ENCODE results near the gene TRAM2.

The TRAM2 gene

DNA sequence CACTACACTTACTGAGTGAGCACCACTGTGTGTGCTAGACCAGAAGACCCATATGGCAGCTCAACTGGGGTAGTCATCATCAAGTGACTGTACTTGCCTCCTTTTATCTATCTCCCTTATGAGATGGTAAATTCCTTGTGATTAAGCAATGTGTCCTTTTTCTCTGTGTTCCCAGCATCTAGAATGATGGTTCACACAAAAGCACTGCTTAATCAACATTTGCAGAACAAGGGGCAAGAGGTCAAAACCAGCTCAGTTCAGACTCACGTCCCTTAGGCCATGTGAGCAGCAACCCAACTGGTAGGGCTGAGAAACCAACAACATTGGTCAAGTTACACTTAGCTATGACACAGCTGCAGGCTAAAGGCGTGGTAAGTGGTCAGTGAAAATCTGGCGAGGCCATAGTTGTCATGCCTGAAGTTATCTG lies 10.0 kb downstream of the TRAM2 start:
- no peak for DNase-seq (ENCODE audit: low read depth)

DNA sequence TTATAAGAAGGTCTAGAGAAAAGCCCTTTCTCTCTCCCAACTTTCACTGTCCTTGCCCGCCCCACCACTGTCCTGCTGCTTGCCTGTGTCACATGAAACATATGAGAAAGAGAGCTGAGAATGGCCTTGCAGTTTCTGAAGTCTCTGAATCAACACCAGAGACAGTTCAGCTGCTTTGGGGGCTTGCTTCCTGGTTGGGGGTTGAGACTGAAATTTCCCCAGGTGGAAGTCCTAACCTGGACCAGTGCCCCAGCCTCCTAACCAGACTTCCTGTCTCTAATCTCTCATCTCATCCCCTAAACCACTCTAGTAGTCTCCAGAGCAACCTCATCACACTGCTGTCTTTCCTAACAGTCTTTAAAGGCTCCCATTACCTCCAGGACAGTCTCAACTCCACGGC lies 10.7 kb downstream of the TRAM2 start:
- DNase-seq (ENCODE audit: low read depth), result no peak

DNA sequence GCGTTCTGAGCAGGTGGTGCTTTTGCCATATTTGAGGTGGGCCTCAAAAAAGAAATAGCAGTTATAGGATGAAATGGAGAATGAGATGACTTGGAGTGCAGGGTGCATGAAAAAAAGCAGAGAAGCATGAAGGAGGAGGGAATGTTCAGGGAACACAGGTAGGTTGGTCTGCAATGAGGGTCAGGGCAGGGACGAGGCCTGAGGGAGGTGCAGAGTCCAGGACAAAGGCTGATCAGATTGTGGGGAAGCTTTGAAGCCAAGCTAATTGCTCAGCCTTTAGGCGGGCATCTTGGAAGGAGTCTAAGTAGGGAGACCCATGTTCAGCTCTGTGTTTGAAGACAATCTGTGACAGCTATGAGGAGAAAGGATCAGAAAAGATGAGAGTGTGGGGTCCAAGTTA lies 12.0 kb downstream of the TRAM2 start:
- no peak for DNase-seq (ENCODE audit: low read depth)

DNA sequence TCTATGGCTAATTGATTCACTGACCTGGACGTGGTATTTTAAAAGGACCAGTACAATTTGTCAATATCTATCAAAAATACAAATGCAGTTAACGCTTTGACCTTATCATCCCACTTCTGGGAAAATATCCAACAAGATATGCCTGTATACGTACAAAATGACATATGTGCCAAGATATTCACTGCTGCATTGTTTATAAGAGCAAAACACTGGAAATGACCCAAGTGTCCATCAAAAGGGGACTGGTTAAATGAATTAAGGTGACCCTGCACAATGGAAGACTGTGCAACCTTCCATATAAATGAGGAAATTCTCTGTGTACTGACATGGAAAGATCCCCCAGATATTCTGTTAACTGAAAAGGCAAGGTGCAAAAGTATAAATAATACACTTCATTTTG lies 13.9 kb downstream of the TRAM2 start:
- DNase-seq (ENCODE audit: low read depth), result no peak

DNA sequence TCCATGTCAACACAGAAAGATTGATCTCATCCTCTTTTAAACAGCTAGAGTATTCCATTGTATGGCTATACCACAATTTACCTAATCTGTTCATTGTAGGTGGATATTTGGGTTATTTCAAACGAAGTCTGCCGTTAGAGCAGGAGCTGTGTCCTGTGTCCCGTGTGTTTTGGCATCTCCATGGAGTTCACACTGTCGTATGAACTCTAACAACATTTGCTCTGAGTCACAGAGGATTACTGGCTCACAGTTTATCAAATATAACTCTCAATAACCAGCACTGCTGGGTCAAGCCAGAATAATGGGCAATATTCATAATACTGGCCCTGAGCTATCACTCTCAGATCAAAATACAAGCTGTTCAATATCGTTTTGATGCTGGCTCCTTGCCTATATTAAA lies 16.4 kb downstream of the TRAM2 start:
- no peak for DNase-seq (ENCODE audit: low read depth)

DNA sequence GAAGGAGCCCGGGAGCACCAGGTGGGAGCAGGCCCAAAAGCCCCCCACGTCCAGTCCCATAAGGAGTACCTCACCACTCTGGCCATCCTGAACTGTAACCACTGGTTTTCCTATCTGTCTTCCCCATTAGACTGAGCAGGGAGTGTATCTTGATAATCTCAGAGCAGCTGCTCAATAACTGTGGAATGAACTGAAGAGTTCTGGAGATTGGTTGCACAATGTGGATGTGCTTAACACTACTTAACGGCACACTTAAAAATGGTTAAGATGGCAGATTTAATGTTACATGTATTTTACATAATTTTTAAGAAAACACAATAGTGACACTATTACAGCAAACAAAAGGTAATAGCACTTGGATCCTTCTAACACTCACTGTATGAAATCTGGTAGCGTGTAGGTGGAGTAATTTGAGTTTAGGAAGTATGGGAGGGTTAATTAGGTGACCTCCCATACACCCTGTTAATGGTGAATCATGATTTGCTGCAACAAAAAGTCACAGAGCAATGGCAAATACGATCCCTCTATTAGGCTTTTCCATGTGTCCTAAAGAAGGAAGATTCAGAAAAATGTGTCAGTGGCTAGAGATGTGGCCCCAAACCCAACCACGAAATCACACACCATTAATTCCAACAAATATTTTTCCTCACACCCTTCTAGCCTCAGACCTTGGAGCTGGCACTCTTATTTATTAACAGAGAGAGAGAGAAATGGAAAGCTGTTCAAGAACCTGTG lies 18.4 kb downstream of the TRAM2 start:
- DNase-seq (ENCODE audit: low read depth), result no peak

DNA sequence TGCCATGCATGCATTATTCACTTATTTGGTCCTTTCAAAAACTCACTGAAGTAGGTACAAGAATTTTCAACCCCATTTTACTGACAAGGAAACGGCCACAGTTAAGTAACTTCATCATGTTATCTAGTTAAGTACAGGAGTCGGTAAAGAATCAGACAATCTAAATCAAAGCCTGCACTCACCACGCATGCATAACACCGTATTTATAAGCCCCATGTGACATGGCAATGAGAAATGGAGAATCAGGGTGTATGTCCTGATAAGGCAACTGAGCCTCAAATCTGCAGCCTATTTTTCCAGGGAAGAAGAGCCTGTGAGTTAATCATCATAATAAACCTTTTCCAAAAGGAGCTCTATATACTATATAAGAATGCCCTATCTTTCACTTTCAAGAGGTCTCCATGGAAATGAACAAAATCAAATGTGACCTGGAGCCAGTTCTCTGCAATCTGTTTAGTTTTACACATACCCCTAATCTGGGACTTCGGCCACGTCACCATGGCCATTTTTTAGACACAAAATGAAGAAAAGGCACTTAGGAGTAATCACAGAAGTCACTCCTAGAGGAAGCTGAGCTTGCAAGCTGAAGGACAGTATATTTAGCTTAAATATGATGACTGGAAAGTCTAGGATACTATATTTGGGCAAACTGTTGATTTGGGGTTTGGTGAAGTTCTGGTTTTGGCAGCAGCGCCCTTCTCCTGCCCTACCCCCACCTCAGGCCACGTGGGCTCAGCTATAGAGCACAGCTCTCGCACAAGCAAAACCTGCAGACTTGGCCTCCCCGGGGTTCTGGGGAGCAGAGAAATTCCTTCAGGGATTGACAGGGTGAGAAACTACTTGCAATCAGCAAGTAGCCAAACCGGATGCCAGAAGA lies 19.2 kb downstream of the TRAM2 start:
- no peak for DNase-seq (ENCODE audit: low read depth)

DNA sequence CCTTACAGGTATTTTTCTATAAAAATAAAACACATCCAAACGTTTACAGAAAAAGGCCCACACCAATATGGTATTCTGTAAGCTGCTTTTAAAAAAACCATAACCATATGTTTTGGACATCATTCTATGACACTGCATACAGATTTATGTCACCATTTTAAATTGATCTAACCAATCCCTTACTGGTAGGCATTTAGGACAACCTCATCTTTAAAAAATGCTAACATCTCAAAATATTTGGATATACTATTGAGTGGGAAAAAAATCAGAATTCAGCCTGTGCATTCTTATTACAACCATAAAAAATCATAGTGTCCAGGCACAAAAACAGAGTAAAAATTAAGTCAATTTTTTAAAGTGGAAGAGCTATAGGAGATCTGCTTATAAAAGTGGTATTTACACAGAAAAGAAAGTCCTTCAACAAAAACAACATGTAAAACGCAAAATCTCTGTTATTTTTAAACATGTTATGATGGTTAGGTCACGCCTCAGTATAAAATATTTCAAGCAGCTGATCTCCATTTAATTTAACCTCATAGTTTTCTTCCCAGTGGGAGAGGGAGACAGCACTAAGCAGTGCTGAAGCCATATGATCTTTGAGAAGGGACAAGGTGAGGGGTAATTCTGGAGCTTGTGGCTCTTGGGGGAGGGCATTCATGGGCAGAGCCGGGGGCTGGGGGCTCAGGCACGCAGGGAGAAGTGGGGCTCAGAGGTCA lies 21.2 kb downstream of the TRAM2 start:
- DNase-seq (ENCODE audit: low read depth), result no peak

DNA sequence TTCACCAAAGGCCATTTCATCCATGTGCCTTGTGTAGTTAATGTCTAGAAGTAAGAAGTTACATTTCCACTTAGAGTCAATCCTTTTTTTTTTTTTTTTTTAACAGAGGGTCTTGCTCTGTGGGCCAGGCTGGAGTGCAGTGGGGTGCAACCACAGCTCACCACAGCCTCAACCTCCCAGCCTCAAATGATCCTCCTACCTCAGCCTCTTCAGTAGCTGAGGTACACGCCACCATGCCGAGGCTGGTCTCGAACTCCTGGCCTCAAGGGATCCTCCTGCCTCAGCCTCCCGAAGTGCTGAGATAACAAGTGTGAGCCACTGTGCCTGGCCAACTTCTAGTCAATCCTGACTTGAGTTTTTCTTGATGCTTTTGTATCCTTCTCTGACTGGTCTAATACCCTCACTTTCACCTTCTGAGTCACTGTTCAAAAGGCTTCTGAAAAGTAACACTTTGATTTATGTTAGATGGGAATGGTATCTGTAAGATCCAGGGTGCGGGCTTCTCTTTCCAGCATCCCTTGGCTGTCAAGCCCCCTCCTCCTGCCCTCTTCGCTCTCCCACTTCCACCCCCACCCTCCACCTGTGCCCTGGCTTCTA lies 22.1 kb downstream of the TRAM2 start:
- DNase-seq (ENCODE audit: low read depth), result no peak

DNA sequence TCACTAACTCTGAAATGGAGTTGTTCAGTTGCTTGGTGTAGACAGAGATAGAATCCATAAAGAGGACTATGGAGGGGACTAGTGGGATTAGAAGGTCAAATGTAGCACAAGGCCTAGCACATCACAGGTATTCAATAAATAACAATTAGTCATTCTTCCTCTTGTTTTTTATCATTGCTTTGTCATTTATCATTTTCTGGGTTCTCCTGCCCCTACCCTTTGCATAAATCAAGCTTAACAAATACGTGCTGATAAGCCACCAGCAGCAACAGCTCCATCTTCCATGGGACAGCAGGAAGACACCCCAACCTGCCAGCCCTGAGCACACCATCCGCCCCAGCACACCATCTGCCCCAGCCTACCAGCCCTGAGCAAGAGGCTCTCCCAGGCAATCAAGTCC lies 23.1 kb downstream of the TRAM2 start:
- DNase-seq (ENCODE audit: low read depth), result no peak

DNA sequence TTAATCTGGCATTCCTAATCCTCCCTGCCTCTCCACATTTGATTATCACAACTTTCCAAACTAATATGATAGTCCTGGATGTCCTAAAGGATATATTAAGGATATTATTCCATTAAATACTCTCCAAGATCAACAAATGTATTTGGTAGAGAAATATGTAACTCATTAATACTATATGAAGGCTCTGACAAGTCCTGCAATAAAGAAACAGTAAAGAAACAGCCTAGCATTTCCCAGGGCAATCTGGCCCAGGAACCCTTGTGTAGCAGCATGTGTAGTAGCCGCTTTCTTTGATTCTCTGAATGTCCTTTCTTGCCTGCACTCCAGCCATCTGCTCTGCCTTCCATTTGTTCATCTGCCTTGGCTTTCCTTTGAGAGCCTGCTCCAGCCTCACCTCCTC lies 23.7 kb downstream of the TRAM2 start:
- DNase-seq (ENCODE audit: low read depth), result no peak

DNA sequence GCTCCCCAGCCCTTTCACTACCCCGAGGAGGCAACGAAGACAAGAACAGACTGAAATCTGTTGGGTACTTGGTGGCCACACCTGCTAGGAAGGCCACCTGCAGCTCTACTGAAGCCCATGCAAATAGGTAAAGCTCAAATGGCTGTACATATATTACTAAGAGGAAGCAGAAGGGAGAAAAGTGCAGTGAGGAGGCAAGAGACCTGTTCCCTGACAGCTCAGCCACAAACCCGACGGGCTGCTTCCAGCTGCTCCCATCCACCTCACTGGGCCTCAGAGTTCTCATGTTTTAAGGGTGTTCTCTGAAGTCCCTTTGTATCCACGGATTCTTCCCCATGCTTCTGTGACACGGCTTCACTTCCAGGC lies 24.6 kb downstream of the TRAM2 start:
- no peak for DNase-seq (ENCODE audit: low read depth)

DNA sequence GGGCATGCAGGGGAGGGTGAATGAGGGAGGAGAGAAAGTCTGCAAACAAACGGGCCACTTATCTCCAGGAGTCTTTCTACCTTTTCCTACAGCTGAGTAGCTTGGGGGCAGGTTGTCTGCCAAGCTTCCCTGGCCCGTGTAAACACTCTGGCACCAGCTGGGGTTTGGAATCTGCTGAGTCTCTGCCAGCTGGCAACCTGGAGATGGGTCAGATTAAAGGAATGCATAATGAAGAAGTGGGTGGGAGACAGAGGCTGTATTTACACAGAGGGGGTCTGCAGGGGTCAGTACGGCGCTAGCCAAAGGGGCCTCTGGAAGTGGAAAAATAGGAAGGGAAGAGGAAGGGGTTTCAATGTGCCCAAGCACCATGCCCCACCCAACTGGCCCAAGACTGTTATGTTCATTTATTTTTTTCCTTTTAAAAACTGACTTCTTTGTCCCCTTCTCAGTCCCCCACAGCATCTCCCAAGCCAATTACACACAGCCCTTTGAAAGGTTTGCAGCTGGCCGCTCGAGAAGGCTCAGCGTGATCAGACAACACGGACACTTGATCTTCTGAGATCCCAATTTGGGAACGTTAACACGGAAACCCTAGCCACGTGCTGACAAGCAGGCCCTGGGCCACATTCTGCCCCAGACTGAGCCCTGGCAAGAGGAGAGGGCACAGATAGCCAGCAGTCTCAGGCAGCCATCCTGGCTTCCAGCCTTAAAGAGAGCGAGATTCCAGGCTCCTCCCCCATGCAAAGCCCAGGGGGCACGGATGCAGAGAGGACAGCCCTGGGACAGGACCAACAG lies 25.2 kb downstream of the TRAM2 start:
- DNase-seq (ENCODE audit: low read depth), result no peak

DNA sequence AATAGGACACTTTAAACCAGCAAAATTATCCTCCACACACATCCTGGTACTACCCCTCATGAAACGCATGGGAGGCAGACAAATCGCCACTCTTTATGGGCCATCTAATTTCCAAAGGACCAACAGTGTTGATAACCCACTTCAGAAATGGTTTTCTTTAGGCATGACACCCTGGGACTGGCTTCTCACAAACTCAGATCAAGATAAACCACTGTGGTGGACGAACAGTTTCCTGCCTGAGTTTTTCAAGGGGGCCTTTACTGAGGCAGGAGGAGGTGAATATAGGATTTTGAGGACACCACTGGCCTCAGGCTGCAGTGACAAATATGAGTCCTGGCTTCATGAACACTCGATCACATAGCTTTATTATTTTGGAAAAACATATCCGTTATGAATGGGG lies 26.0 kb downstream of the TRAM2 start:
- DNase-seq (ENCODE audit: low read depth), result no peak

DNA sequence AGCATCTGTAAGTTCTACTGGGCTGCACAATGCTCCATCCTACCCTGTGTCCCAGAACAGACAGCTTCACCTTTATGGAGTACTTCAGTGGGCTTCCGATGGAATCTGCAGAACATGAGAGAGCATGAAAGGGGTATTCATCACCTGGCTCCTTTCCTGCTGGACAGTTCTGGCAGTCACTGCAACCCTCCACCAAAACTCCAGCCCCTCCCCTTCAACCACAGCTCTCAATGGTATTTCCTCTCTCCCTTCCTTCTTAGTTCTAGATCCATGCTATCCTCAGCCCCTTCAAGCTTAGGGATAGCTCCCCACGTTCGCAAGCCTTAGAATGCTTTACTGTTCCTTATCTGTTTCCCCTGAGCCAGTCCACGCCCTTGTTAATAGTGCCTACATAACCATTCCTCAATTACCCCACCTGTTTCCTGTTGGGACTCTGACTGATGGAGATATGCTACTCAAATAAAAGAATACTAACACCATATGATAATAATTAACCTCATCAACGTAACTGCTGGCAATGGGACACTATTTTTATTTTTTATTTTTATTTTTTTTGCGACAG lies 26.8 kb downstream of the TRAM2 start:
- no peak for DNase-seq (ENCODE audit: low read depth)

DNA sequence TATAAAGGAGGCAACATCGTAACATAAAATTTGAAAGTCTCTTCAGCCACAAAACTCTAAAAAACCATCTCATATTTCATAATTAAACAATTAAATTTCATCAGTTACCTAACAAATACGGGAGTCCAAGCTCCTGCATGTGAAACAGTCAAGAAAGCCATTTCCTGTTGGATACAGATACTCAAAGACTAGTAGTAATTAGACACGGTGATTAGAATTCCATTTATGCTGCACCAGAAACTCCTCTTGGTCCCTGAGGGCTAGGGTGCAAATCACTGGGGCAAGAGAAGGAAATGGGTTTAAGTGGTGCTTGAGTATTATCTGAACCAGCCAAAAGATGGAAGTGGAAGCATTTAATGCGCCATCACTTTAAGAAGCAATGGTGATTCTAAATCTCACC lies 27.4 kb downstream of the TRAM2 start:
- no peak for DNase-seq (ENCODE audit: low read depth)

DNA sequence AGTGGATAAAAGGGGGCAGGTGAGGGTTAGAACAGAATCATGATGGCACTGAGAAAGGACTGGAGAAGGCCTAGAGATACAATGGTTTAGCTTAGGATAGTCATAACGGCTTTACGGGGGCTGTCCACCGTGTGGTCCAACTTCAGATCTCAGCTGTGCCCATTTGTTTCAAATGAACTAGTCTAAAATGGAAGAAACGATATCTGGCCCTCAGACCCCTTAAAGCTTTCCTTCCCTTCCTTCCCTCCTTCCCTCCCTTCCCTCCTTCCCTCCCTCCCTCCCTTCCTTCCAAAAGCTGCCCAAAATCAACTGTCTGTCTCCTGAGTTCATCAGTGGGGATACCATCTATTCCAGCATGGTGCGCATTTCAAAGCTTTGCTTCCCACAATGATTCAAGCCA lies 27.9 kb downstream of the TRAM2 start:
- DNase-seq (ENCODE audit: low read depth), result no peak

DNA sequence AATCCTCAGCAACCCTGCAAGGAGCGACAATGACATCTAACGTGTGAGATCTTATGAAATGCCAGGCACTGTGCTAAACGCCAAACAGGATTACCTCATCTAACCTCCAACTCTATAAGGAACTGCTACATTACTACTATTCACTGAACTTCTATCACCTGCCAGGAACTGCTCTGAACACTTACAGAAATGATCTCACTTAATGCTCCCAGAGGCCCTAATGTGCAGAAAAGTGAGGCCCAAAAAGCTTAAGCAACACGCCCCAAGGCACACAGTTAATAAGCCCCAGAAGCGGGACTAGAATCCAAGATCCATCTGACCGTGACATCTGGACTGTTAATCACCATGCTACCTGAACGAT lies 28.5 kb downstream of the TRAM2 start:
- DNase-seq (ENCODE audit: low read depth), result no peak

DNA sequence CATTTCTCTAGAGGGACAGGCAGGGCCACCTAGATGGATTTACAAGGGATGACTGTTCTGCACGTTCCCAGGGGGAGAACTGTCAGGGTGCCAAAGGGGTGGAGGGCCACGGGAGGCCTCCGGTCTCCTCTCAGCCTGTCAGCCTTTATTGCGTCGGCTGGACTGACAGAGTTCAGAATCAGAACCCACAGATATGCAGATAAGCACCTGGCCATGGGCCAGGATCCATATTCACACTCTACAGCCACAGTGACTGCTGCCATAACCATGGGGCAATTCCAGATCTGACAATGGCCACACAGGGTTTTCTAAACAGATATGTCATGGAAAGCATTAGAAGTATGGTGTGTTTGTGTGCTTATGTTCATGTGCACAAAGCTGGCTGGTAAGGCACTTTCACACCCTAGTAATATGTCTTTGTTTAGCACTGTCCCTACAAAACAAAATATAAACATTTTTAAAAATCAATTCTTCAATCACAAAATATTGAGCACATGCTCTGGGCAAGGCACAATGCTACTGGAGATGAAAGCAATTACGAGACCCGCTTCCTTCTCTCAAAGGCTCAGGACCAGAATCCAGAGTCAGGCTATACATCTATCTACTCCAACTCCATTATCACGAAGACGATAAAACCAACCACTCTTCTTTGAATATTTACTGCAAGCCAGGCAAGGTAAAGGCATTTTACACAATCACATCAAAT lies 29.1 kb downstream of the TRAM2 start:
- no peak for DNase-seq (ENCODE audit: low read depth)

DNA sequence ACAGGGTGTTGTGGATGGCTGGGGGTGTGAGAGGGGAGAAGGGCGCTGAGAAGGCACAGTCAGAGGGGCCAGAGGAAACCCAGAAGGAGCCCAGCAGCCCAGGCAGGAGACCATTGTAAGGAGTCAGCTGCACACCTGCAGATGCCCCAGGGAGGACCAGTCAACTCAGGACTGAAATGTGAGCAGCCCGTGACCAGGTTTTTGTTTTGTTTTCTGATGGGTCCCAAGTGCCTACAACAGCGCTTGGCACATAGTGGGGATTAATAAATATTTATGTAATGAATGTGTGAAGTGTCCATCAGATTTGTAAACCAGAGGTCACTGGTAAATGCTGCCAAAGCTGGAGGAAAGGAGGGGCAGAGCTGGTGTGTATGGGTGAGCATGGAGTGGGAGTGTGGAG lies 30.2 kb downstream of the TRAM2 start:
- DNase-seq (ENCODE audit: low read depth), result no peak

DNA sequence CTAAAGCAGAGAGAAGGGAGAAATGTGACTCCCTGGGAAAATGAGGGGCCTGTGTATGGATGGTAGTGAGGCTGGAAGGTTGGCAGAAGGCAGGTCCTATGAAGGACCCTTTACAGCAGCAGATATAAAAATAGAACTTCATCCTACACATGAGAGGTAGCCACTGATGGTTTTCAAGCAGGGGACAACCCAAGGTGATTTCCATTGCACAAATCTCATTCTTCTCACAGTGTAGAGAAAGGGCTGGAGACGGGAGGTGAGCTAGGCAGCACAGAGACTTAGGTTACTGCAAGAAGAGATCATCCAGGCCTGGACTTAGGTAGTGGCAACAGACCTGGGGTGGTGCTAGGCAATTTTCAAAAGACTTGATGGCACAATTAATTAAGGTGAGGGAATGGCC lies 30.7 kb downstream of the TRAM2 start:
- DNase-seq (ENCODE audit: low read depth), result no peak
